Renal pelvis (tissue), 4 donors: ENCODE data around the gene TOX2. TPM values are rescaled to one million over a fixed set of nuclear protein-coding genes. Genes with fewer than 3 reads are reported as not detected.

Experiments used
- DNase-seq: peaks from one replicate; pipeline ENCODE4 v3.0.0-alpha.2; 2013
- polyA plus RNA-seq, 3 donors: library from polyadenylated mRNA; unstranded; fragments of 120-200 nt; gene quantifications; one replicate each; pipeline ENCODE4 v1.2.1, GENCODE V29; 2013; ENCODE audit not compliant: insufficient read length in 3 of 3

Gene TOX2
- polyA plus RNA-seq, 3 donors, result 3.6 to 5.1 (median 3.7) TPM

GRCh38 chr20:44075191-44075949 lies 160.7 kb downstream of the TOX2 start:
- DNase-seq, result no peak

- DNase-seq, result no peak
Measured at GRCh38 chr20:44075950-44076232, 161.2 kb downstream of the TOX2 start.

- DNase-seq, result no peak
Measured at GRCh38 chr20:44079291-44079690, 164.6 kb downstream of the TOX2 start.

- no peak for DNase-seq
Measured at GRCh38 chr20:44080064-44080463, 165.4 kb downstream of the TOX2 start.

GRCh38 chr20:44080646-44081267 lies 166.1 kb downstream of the TOX2 start:
- DNase-seq, result peak; percentile 67

GRCh38 chr20:44081476-44081875 lies 166.8 kb downstream of the TOX2 start:
- DNase-seq, result no peak

- DNase-seq, result no peak
Measured at GRCh38 chr20:44081888-44082287, 167.2 kb downstream of the TOX2 start.

- peak; percentile 42 for DNase-seq
Measured at GRCh38 chr20:44083220-44083933, 168.7 kb downstream of the TOX2 start.

GRCh38 chr20:44084439-44084838 lies 169.8 kb downstream of the TOX2 start:
- no peak for DNase-seq

GRCh38 chr20:44084891-44085290 lies 170.2 kb downstream of the TOX2 start:
- no peak for DNase-seq

GRCh38 chr20:44085616-44086434 lies 171.2 kb downstream of the TOX2 start:
- DNase-seq, result no peak

GRCh38 chr20:44087051-44087856 lies 172.6 kb downstream of the TOX2 start:
- no peak for DNase-seq

GRCh38 chr20:44087857-44088120 lies 173.1 kb downstream of the TOX2 start:
- no peak for DNase-seq

GRCh38 chr20:44089987-44090674 lies 175.5 kb downstream of the TOX2 start:
- no peak for DNase-seq

- no peak for DNase-seq
Measured at GRCh38 chr20:44091026-44091425, 176.4 kb downstream of the TOX2 start.

- no peak for DNase-seq
Measured at GRCh38 chr20:44092551-44093248, 178.0 kb downstream of the TOX2 start.

- no peak for DNase-seq
Measured at GRCh38 chr20:44093249-44093582, 178.6 kb downstream of the TOX2 start.

GRCh38 chr20:44095831-44096230 lies 181.2 kb downstream of the TOX2 start:
- no peak for DNase-seq

- DNase-seq, result no peak
Measured at GRCh38 chr20:44097521-44098255, 183.0 kb downstream of the TOX2 start.

GRCh38 chr20:44098256-44098630 lies 183.6 kb downstream of the TOX2 start:
- no peak for DNase-seq
